OCI-LY7 (cell line): ENCODE data around the gene VEZF1.

ENCODE experiments used
- CTCF ChIP-seq: fragments of 200-600 bp; sonication (generic); conservative IDR thresholded peaks from 2 replicates; pipeline ENCODE4 v1.5.1; 2014; ENCODE audit warnings: mild to moderate bottlenecking, antibody characterized with exemption, low read length, moderate library complexity, mixed read lengths
- EZH2phosphoT487 ChIP-seq: fragments of 200-600 bp; sonication (generic); IDR thresholded peaks from 2 replicates; pipeline ENCODE4 v1.6.1; 2018; ENCODE audit warnings: low read depth, borderline replicate concordance, mild to moderate bottlenecking, mixed run types, antibody characterized with exemption, low read length, moderate library complexity, mixed read lengths

- TF ChIP-seq CTCF (no peak), EZH2phosphoT487 (no peak)
These were observed 1.0 kb downstream of the VEZF1 start for GRCh38 chr17:57986841-57987580.
